Right cardiac atrium (tissue), 5 donors: ENCODE results near the gene APCDD1L. TPM values are rescaled to one million over a fixed set of nuclear protein-coding genes. Genes with fewer than 3 reads are reported as not detected.

Source experiments
- ATAC-seq, 2 donors: fragments of 200-7000 bp; cut with Tn5 transposase; one replicate each; pipeline versions ENCODE4 v1.8.0 to v1.9.1; 2020; ENCODE audit warnings: moderate library complexity in 2 of 2, mild to moderate bottlenecking in 1 of 2
- DNase-seq, 3 donors: peaks; one replicate each; pipeline ENCODE4 v3.0.0-alpha.2; 2020
- H3K27ac ChIP-seq: one replicate; pipeline ENCODE4 v1.5.1; 2013; ENCODE audit warnings: mild to moderate bottlenecking, low read length, control low read depth, moderate library complexity
- H3K27me3 ChIP-seq: one replicate; pipeline ENCODE4 v1.6.1; 2013; ENCODE audit not compliant: control insufficient read depth, insufficient read depth
- H3K4me1 ChIP-seq: one replicate; pipeline ENCODE4 v1.6.1; 2013; ENCODE audit warnings: low read length; ENCODE audit not compliant: control insufficient read depth, insufficient read depth
- H3K4me3 ChIP-seq: one replicate; pipeline ENCODE4 v1.5.1; 2013; ENCODE audit warnings: low read length, control low read depth
- H3K9me3 ChIP-seq: one replicate; pipeline ENCODE4 v1.6.1; 2013; ENCODE audit warnings: low read length; ENCODE audit not compliant: control insufficient read depth
- WGBS: extraction: QIAGEN DNeasy Blood & Tissue Kit; methylation state at CpG from one replicate; pipeline ENCODE4 v1.1.7; 2013; 5-methylcytosine and 5-hydroxymethylcytosine counted together
- intact Hi-C, 4 donors: fragments of 100-400 bp; cut with DNase I; formaldehyde crosslinking; loops; one replicate each; pipeline versions ENCODE4 v1.11.0 to v1.14.0; 2022 to 2023
- polyA plus RNA-seq: library from polyadenylated mRNA; stranded (reverse); fragments of 200-250 nt; gene quantifications from one replicate; pipeline ENCODE4 v1.2.3, GENCODE V29; 2013
- total RNA-seq, 4 donors: library from RNA; stranded (reverse); fragmentation: NEBNext Ultra II Directional; extraction: Animal tissue kit (Norgen Biotek cat#: 25700); gene quantifications; one replicate each; pipeline ENCODE4 v1.2.1, GENCODE V29; 2021
- donor health status: healthy with polysubstance abuse.
- donor health status: DM: no; HTN: yes; CAD: no.
- donor health status: DM: no; HTN: no; CAD: no.
- donor health status: DM: no; HTN: yes; CAD: no; lungs with severe emphysema.
- donor health status: DM: yes; HTN: yes; CAD: no.

APCDD1L gene
- total and polyA plus RNA-seq, 5 donors, result 0.14 to 4.3 (median 1.0) TPM

DNA sequence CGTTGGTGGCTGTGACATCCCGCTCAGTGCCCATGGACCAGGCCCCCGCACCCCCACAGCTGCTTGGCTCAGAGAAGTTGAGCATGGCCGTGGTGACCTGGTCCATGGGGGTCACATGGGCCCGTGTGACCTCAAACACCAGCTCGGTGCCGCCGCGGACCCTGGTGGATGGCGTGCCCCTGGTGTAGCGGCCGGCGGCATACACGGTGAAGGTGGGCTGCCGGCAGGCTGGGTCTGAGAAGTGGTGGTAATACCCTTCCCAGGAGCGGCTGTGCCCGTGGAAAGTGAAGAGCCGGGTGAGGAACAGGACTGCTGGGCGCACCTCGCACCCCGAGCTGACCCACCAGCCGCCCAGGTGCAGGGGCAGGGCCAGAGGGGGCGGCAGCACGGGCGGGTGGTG is 54.1 kb downstream of the APCDD1L start:
- Histone ChIP-seq H3K9me3 (no peaks in the 10 kb centered on the region), H3K27me3 (no peaks in the 10 kb centered on the region), H3K4me3 (no peak overlapping the region), H3K27ac (no peak overlapping the region), H3K4me1 (no peaks in the 10 kb centered on the region)
- ATAC-seq (peak in 1 of 2 donors; percentile 14), DNase-seq (no peak)
- WGBS, result 97% methylated on average over 25 of the region's 25 CpGs
- intact Hi-C loops, result no loop called here

DNA sequence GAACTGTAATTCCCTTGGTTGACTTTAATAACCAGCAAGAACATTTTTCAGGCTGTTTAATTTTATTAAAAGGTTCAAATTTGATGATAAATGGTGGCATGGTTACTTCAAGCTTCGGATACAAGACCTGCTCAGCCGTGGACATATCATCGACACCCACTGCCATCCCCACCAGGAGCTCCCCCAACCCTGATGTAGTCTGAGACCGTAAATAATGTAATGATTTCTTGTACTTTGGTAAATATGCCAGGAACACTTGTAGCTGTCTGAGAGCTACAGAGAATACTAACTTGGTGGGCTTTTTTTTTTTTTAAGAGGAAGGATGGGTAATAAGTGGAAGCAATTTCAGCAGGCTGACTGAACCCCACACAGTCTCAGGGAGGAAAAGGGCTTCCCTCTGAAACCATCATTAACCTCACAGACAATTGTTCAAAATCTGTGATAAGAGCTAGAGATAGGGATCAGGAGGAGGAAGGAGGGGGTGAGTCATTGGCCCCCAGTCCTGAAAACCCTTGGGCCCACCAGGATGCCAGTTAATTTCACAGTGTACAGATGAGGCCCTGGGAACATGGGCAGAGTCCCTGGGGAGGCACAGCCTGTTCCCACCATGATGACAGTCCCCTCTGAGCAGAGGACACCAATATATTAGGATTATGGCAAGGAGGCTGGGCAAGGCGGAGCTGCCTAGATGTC is 56.0 kb downstream of the APCDD1L start:
- intact Hi-C loops, result loop anchor here in 2 of 4 donors (10.0 kb wide), 2 partner anchors 56 to 224 kb away; partner anchors contain the start of gene APCDD1L (in 1 of the 2)

DNA sequence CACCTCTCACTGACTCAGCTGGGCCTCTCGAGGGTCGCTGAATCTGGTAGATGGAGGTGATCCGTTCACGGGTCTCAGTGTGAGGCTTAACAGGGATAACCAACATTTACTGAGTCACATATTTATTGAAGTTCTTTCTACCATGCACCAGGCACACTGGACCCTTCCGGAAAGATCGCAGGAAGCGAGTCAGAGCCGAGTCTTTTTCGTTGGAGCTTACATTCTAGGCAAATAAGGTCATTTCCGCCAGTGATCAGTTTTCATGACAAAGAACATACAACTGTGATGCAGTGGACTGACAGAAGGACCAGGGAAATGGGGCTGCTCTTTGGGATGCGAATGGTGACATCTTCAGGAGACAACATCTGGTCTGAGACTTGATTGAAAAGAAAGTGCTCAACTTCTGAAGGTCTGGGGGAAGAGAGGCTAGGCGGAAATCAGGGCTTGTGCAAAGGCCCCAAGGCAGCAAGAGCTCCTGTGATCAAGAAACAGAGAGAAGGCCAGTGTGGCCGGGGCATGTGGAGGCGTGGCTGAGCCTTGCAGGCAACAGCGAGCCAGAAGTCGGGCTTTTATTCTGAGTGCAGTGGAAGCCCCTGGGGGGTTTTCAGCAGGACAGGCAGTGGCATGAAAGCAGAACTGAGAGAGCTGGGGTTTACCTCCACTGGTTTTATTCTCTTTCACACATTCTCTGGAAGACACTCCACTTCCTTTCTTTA is 56.7 kb downstream of the APCDD1L start:
- H3K27ac ChIP-seq, result no peak overlapping the region
- 90% methylated on average over 16 of the region's 16 CpGs for WGBS
- intact Hi-C loops, result loop anchor here in 2 of 4 donors (10.0 kb wide), 2 partner anchors 56 to 224 kb away; partner anchors contain the start of gene APCDD1L (in 1 of the 2)

More for the DNA sequence above, 56.0 kb downstream of the APCDD1L start:
- 94% methylated on average over 5 of the region's 5 CpGs for WGBS
- Histone ChIP-seq H3K4me3 (no peak overlapping the region), H3K27me3 (no peaks in the 10 kb centered on the region), H3K9me3 (no peaks in the 10 kb centered on the region), H3K27ac (no peak overlapping the region), H3K4me1 (no peaks in the 10 kb centered on the region)
- no peak for ATAC-seq
- no peak for DNase-seq

DNA sequence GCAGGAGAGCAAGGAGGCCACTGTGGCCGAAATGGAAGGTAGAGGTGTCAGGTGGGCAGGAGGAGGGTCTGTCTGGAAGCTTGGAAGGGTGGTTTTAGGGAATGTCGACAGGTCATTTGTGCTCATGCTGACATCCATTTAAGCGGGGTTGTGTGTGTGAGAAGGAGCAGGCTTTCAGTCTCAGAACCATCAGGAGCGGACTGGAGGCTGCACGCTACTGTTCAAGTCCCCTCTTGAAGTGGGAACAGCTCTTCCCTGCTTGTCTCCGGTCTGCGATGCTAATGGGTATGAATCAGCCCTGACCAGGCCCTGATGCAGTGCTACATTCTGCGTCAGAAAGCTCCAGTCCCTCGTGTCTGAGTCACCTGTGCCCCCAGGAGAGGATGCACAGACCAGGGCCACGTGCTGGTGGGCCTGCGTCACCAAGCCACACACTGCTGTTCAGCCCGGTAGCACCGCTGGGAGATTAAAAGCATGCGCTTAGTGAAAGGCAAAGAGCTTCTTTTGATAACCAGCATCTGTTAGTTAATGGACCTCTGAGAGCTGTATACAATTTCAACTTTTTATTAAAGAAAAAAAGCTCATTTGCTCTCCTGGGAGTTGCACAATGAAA is 58.0 kb downstream of the APCDD1L start:
- Histone ChIP-seq H3K27ac (no peak overlapping the region), H3K4me1 (no peaks in the 10 kb centered on the region), H3K9me3 (no peaks in the 10 kb centered on the region), H3K4me3 (no peak overlapping the region), H3K27me3 (no peaks in the 10 kb centered on the region)
- 83% methylated on average over 14 of the region's 14 CpGs for WGBS
- intact Hi-C loops, result loop anchor here in 2 of 4 donors (10.0 kb wide), 2 partner anchors 58 to 222 kb away; partner anchors contain the start of gene APCDD1L (in 1 of the 2)
- DNase-seq, result no peak
- ATAC-seq, result peak in 1 of 2 donors; percentile 19

More for the DNA sequence above, 56.7 kb downstream of the APCDD1L start:
- ATAC-seq, result no peak
- Histone ChIP-seq H3K4me1 (no peaks in the 10 kb centered on the region), H3K4me3 (no peak overlapping the region), H3K27me3 (no peaks in the 10 kb centered on the region), H3K9me3 (no peaks in the 10 kb centered on the region)
- no peak for DNase-seq

DNA sequence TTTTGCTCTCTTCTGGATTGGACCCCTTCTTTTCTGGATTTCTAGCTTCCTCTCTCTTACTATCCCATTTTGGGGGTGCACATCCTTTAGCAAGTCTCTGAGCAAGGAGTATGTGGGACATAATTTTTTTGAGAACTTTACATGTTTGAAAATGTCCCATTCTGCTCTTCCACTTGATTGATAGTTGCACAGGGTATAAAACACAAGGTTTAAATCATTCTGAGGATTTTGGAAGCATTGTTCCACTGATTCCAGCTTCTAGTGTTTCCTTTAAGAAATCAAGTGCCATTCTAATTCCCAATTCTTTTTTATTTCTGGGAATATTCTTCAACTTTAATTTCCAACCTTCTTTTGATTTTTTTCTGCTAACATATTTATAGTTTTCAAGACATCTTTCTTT is 60.7 kb downstream of the APCDD1L start:
- no peaks in the 10 kb centered on the region for H3K27me3 ChIP-seq
- intact Hi-C loops, result loop anchor here in 2 of 4 donors (10.0 kb wide), 2 partner anchors 60 to 220 kb away; partner anchors contain the start of gene APCDD1L (in 1 of the 2)
- H3K4me1 ChIP-seq, result no peaks in the 10 kb centered on the region
- DNase-seq (no peak), ATAC-seq (no peak)
- H3K4me3 ChIP-seq, result no peak overlapping the region
- no peak overlapping the region for H3K27ac ChIP-seq
- no peaks in the 10 kb centered on the region for H3K9me3 ChIP-seq

DNA sequence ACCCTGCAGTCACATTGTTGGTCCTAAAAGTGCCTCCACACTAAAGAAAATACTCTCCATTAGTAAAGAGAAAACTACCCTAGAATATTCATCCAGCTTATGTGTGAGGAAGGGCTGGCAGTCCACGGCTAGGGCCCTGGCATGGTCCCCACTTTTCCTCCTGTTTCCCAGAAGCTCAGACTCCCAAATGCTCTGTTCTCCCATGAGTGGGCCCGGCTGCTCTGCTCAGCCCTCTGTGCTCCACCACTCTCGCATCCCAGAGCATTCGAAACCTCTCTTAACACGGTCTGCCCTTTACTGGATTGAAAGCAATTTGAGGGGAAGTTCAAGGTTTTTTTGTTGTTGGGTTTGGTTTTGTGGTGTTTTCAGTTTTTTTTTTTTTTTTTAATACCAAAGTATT is 61.8 kb downstream of the APCDD1L start:
- Histone ChIP-seq H3K4me3 (no peak overlapping the region), H3K4me1 (no peaks in the 10 kb centered on the region), H3K27me3 (no peaks in the 10 kb centered on the region), H3K9me3 (no peaks in the 10 kb centered on the region), H3K27ac (no peak overlapping the region)
- 68% methylated on average over 5 of the region's 5 CpGs for WGBS
- DNase-seq (peak in 1 of 3 donors; percentile 65), ATAC-seq (peak in 1 of 2 donors; percentile 24)
- intact Hi-C loops, result loop anchor here in 2 of 4 donors (10.0 kb wide), 2 partner anchors 61 to 219 kb away; partner anchors contain the start of gene APCDD1L (in 1 of the 2)

DNA sequence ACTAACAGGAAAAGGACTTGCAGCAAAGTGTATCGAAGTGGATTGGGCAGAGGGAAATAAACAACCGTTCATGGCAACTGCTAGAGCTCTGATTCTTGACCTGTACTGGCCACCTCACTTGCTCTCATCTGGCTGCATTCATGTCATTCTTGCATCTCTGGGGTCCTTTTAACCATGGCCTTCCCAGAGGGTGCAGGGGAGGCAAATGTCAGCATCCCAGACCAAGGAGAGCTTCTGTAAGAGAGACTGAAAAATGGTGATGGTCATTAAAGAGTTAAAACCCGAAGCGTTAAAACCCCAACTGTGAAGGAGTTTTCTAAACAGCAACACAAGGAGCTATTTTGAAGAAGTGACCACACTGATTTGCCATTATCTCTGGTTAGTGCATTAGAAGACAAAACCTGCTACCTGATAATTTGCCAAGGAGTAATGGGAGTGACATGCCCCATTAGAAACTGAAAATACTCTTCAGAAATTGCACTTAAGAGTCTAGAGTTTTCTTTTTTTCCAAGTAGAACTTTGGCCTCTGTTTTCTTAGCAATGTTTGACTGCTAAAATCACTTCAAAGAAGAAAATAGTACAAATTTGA is 62.4 kb downstream of the APCDD1L start:
- ATAC-seq, result no peak
- 37% methylated on average over 4 of the region's 4 CpGs for WGBS
- intact Hi-C loops, result loop anchor here in 2 of 4 donors (10.0 kb wide), 2 partner anchors 62 to 218 kb away; partner anchors contain the start of gene APCDD1L (in 1 of the 2)

DNA sequence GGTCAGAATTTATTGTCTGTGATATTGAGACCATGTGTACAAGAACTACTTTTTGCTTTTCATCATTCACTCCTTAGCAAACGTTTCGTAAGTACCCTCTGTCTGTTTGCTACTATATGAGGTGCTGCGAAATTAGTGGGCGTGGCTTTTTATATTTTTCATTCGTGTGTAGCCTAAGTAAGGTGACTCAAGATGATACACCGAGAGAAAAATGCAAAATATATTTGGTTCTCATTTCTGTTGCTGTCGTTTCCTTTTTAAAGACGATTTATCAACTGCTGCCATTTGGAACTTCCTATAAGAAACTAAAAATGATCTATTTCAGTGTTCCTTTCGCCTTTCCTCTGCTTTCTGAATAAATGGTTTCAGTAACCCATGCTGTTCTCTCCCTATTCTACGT is 64.9 kb downstream of the APCDD1L start:
- no peak overlapping the region for H3K27ac ChIP-seq
- no peaks in the 10 kb centered on the region for H3K9me3 ChIP-seq
- no peak overlapping the region for H3K4me3 ChIP-seq
- H3K27me3 ChIP-seq, result no peaks in the 10 kb centered on the region
- ATAC-seq, result no peak
- 84% methylated on average over 10 of the region's 10 CpGs for WGBS
- no peaks in the 10 kb centered on the region for H3K4me1 ChIP-seq
- intact Hi-C loops, result loop anchor here in 2 of 4 donors (10.0 kb wide), 2 partner anchors 65 to 215 kb away; partner anchors contain the start of gene APCDD1L (in 1 of the 2)
- DNase-seq, result no peak

More for the DNA sequence above, 62.4 kb downstream of the APCDD1L start:
- no peak overlapping the region for H3K27ac ChIP-seq
- no peaks in the 10 kb centered on the region for H3K27me3 ChIP-seq
- DNase-seq, result no peak
- no peaks in the 10 kb centered on the region for H3K9me3 ChIP-seq
- no peaks in the 10 kb centered on the region for H3K4me1 ChIP-seq
- H3K4me3 ChIP-seq, result no peak overlapping the region

DNA sequence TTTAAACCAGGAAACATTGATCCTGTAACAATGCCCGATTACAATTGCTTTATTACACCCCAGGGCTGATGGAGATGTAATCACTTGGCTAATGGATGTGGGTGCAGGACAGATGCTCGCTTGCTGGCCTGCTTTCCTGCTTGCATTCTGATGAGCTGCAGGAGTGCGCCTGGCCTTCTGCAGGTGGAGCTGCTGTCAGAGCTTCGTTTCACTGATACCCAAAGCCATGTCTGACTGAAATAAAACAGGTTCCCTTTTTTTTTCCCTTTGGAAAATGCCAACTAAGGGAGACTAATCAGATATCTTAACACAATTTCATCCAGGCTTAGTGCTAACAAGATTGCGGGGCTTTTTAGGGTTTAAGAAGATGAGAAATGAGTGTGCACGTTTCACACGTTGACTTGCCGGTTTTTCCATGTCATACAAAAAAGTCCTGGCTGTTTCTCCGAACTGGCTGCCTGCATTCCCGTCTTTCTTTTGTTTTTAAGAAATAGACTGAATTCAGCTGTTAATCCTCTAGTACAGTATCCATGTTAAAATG is 65.4 kb downstream of the APCDD1L start:
- no peaks in the 10 kb centered on the region for H3K27me3 ChIP-seq
- H3K4me1 ChIP-seq, result no peaks in the 10 kb centered on the region
- no peak overlapping the region for H3K4me3 ChIP-seq
- intact Hi-C loops, result loop anchor here in 3 of 4 donors (5.0 to 10.0 kb wide), 3 partner anchors 65 to 215 kb away; partner anchors contain the start of gene APCDD1L (in 1 of the 3)
- H3K9me3 ChIP-seq, result no peaks in the 10 kb centered on the region
- no peak overlapping the region for H3K27ac ChIP-seq
- DNase-seq (no peak), ATAC-seq (no peak)
- WGBS, result 81% methylated on average over 10 of the region's 10 CpGs

DNA sequence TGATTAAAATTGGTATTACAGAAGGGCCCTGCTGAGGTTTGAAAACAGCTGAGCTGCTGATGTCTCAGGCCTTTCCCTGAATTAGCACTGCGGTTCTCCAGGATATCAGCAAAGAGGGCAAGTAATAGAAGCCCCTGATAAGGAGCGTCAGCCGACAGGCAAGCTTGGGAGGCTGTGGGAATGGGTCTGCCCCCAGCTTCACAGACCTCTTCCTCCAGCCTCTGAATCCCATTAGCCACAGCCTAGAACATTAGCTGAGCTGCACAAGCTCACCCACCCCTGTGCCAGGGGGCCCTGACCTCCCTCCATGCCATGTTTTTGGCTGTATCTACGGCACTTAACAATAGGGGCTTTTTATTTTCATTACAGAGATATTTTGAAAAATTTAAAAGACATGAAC is 66.2 kb downstream of the APCDD1L start:
- H3K27me3 ChIP-seq, result no peaks in the 10 kb centered on the region
- no peak overlapping the region for H3K27ac ChIP-seq
- DNase-seq (no peak), ATAC-seq (no peak)
- no peak overlapping the region for H3K4me3 ChIP-seq
- H3K4me1 ChIP-seq, result no peaks in the 10 kb centered on the region
- WGBS, result 65% methylated on average over 4 of the region's 4 CpGs
- intact Hi-C loops, result loop anchor here in 2 of 4 donors (5.0 to 10.0 kb wide), 2 partner anchors 212 to 214 kb away; no protein-coding TSS in a partner anchor
- no peaks in the 10 kb centered on the region for H3K9me3 ChIP-seq
